ENCODE measurements around the gene EIF4A2.

- TF ChIP-seq CTCF (conservative IDR thresholded peaks at IDR 0.05) (no peak), EZH2 (IDR thresholded peaks at IDR 0.05; ENCODE audit: low read depth) (no peak)
Measured at GRCh38 chr3:186826410-186826975, 43.1 kb downstream of the EIF4A2 start.
